Hematopoietic multipotent progenitor cell treated with erythropoietin and hydrocortisone succinate and interleukin-3 and kit ligand, for 15 days (in vitro differentiated cells): ENCODE results near the gene NEXN.
"Not testable (repeated sequence)": the region's sequence is repeated elsewhere in the genome, so short reads cannot be mapped to it uniquely, and the experiment has no call there.

Experiments
- DNase-seq: peaks from one replicate; pipeline ENCODE4 v3.0.0-alpha.2; 2015; ENCODE audit warnings: low spot score

The NEXN gene

DNA sequence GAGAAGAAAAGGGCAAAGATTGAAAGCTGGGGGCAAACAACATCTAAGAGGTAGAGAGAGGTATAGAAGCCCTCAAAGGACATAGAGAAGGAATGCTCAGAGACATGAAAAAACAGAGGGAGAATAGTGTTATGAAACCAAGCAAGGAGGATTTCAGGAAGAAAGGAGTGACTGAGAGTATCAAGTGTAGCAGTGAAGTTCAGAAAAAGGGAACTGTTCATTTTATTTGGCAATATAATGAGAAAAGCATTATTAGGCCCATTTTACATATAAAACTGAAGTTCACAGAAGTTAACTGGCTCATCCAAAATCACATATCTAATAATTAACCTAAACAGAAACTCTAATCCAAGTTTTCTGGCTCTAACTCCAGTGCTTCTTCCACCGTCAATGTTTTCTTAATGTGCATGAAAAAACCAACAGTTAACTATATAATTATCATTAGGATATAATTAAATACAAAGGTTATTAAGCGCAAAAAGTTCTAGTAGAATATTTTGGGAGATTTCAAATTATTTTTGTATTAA is 17.7 kb downstream of the NEXN start:
- DNase-seq = no peak

DNA sequence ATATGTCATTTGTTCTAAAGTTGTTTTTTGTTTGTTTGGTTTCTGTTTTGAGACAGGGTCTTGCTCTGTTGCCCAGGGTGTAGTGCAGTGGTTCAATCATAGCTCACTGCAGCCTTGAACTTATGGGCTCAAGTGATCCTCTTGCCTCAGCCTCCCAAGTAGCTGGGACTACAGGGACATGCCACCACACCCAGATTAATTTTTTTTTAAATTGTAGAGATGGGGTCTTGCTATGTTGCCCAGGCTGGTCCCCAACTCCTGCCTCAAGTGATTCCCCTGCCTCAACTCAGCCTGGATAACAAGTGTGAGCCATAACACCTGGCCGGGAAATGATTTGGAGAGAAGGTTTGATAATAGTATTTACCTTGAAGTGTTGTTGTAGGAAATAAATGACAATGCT is 18.2 kb downstream of the NEXN start:
- DNase-seq = no peak

DNA sequence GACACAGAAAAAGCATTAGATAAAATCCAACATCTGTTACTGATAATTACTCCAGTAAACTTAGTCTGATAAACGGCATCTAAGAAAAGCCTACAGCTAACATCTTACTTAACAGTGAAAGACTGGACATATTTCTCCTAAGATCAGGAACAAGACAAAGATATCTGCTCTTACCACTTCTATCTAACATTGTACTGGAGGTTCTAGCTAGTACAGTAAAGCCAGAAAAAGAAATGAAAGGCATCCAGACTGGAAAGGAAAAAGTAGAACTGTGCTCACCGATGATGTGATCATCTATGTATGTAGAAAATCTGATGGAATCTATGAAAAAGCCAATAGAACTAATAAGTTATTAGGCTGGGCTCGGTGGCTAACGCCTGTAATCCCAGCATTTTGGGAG is 21.7 kb downstream of the NEXN start:
- DNase-seq = no peak

DNA sequence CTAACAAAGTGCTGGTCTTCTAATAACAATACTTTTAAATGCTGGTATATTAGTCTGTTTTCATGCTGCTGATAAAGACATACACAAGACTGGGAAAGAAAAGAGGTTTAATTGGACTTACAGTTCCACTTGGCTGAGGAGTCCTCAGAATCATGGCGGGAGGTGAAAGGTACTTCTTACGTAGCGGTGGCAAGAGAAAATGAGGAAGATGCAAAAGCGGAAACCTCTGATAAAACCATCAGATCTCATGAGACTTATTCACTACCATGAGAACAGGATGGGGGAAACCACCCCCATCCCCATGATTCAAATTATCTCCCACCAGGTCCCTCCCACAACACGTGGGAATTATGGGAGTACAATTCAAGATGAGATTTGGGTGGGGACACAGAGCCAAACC is 30.5 kb downstream of the NEXN start:
- DNase-seq = not testable (repeated sequence)

DNA sequence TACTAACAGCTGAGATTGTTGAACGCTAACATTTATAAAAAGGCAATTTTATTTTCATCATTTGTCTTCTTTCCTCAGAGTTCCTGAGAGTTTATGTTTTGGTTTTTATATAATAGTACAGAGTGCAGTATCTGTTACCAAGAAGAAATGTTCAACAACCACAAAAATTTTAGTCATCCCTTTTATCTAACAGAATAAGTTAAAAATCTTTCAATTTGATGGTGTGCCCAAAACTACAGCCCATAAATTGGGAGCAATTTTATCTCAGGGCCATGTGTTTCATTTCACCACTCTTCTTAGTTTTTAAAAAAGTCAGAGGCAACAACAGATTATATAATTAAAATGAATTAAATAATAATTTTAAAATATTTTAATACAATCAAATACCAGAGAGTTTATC is 37.1 kb downstream of the NEXN start:
- DNase-seq = no peak

DNA sequence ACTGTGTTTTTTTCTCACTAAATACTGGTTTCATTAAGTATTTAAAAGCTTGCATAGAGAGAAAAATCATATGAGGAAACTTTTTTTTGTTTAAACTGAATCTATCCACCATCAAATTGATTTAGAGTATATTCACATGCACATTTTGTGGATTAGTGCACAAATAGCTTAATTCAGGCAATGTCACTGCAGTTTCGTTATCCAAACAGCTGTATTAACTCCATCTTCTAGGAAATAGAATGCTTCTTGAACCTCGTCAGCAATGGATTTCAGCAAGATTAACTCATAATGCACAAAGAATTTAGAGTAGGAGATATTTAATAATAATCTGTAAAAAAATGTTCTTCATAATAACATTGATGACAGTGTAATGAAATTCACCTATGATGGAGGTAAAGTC is 37.5 kb downstream of the NEXN start:
- no peak for DNase-seq

DNA sequence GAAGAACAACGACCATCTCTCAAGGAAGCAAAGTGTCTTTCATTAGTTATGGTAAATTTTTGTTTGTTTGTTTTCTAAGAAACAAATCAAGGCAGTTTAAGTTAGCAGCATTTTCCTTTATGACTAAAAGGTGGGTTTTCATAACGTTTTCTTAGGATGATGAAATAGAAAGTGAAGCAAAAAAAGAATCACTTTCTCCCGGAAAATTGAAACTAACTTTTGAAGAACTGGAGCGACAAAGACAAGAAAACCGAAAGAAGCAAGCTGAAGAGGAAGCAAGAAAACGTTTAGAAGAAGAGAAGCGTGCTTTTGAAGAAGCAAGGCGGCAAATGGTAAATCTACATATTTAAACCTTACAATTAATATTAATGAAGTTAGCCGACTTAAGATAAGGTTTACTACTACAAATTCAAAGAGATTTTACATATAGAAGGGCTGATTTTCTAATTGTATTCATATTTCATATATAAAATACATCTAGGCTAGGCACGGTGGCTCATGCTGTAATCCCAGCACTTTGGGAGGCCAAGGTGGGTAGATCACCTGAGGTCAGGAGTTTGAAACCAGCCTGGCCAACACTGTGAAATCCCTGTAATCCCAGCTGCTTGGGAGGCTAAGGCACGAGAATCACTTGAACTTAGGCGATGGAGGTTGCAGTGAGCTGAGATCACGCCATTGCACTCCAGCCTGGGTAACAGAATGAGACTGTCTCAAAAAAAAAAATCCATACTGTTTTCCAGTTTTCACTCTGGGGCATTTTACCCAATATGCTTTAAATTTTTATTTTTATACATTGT is 38.3 kb downstream of the NEXN start:
- no peak for DNase-seq

DNA sequence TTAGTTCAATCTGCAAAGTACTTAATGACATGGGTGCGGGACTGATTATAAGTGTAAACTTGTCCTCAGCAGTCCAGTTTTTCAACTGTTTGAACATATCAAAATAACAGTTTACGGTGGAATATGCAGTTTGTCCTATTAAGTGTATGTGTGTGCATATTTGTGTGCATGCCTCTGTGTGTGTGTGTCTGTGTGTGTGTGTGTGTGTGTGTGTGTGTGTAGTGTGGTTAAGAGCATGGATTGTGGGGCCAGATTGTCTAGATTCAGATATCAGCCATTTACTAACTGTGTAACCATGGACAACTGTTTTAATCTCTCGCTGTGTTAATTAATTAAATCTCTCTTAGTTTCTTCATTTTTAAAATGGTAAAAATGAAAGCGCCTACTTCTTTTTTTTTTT is 39.0 kb downstream of the NEXN start:
- DNase-seq = no peak

DNA sequence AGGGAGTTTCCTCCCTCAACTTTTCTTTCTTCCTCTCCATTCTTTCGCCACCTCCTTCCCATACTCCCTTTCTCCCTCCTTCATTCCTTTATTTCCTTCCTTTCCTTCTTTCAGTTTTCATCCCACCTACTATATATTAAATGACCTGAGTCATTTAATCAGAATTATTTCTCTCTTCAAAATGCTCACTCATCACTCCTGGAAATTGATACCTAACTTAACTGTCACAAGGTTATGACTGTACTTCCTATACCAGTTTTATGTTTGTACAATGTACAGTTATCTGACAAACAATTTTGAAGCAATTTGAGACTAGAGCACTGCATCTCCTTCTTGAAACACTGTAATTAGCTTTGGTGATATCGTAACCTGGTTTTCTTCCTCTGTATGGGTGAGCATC is 41.4 kb downstream of the NEXN start:
- no peak for DNase-seq

DNA sequence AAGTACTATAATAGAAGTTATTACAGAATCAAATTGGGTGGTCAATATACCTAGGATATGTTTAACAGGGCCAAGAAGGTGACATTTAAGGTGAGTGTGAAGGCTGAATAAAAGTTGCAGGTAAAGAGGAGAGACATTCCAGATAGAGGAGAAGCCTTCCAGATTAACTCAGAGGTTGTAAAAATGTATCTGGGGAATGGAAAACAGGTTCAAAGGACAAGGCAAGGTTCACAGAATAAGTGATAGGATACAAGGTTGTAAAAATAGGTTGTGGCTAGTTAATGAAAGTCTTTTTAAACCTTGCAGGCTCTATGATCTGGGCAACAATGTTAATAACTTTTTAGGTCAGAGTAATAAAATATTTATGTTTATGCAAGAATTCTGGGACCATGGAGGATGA is 50.2 kb downstream of the NEXN start:
- DNase-seq = no peak

DNA sequence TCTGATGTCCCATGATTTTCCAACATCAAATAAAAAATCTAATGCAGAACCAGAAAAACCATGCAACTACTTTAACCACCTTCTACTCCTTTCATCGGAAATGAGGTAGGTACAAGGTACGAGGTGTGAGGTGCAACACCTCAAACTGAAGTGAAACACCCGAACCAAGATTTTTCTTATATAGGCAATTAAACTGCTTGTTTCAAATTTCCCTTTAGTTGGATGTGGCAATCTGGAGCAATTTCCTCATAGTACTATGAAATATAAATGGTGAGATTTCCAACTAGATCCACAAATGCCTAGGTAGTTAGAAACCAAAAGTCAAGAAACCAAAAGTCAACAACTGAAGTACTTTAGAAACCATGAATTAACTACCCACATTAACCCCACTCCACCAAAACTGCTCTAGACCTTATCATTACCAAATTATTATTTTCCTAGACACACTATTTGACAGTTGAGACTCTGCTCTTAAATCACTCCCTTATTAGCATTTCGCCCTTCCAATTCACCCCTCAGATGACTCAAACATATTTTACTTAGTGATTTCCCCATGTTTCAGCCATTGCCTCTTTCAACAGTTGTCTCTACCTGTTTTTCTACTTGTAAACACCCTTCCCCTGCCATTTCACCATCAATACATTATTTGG is 52.6 kb downstream of the NEXN start:
- no peak for DNase-seq

DNA sequence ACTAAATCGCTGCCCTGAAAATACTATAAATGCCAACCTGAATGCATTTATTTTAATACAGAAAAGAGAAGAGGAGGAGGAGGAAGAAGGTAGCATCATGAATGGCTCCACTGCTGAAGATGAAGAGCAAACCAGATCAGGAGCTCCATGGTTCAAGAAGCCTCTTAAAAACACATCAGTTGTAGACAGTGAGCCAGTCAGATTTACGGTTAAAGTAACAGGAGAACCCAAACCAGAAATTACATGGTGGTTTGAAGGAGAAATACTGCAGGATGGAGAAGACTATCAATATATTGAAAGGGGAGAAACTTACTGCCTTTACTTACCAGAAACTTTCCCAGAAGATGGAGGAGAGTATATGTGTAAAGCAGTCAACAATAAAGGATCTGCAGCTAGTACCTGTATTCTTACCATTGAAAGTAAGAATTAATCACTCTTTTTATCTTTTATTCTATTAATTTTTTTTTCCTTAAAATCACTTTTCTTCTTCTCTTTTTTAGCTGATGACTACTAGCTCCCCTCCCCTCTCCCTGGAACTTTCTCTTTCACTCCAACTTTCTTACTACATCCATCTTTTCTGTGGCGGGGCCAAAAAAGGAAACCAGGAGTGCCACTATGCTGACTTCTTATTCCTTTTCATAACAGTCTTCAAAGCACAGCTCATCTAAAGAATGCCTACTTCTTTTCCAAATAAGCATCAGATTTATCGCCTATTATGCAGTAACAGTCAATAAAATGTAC is 54.1 kb downstream of the NEXN start:
- no peak for DNase-seq

DNA sequence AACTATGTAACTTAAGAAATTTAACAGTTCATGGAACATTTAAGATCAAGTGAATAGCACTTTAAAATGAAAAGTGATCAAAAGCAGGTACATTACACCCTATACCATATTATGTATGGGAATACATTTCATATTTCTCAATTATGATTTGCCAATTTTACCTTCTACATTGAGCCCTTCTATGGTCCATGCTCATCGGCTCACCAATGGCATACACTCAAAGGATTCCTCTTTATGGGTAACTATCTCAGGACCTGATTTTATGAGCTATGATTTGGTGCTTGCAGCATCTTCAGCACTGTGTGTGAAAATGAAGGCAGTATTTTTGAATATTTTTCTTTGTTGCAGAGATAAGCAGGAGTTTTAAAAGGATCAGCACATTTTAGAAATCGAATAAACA is 56.9 kb downstream of the NEXN start:
- DNase-seq = no peak

DNA sequence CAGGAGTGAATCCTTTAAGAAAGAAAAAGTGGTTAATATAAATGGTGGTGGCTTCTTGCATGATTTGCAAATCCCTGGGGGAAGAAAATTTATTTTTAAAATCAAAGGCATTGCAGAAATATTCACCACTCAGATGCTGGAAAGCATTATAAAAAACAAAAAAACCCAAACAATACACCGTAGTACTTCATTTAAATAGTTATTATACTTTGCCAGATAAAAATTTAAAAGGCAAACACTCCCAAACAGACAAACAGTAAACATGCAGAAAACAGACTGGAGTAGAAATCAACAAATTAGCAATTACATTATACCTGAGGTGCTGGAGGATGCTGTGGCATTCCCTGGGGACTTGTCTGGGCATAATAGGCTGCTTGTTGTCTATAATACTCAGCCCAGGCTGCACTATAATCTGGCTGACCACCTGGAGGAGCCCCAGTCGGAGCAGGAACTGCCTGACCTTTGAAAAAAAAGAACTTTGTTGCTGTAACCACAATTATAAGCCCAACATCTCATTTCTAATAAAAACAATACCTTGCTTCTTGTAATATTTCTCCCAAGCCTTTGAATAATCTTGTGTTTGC is 60.5 kb downstream of the NEXN start:
- no peak for DNase-seq

DNA sequence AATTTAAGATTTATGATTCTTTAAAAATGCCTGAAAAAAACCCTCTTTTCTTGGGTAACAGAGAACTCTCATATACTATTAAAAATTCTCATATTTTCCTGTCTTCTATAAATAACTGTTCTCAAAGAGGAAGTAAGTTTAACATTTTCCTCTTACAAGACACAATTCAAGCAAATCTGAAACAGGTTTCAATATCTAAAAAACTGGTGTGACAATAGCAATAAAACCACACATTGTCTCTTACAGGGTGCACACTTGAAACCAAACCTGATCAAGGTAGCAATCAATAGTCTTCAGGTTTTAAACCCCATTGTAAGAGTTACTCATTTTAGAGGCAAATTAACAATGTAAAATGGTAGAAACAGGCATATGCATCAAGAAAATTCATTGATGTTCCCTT is 62.4 kb downstream of the NEXN start:
- no peak for DNase-seq

DNA sequence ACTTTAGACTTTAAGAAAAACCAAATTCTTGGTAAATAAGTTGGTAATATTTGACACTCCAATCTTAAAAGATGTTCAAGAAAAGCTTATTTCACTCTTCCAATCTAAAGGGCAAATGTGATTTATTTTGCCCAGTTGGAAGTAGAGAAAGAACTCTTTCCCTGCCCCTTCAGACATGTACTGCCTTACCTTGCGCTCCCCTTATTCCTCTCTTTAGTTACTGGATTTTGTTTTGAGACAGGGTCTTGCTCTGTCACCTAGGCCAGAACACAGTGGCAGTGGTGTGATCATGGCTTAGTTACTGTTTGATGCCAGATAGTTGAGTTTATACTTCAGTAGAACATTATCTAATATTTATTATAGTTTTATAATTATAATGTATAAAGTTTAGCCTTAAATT is 62.9 kb downstream of the NEXN start:
- DNase-seq = no peak

DNA sequence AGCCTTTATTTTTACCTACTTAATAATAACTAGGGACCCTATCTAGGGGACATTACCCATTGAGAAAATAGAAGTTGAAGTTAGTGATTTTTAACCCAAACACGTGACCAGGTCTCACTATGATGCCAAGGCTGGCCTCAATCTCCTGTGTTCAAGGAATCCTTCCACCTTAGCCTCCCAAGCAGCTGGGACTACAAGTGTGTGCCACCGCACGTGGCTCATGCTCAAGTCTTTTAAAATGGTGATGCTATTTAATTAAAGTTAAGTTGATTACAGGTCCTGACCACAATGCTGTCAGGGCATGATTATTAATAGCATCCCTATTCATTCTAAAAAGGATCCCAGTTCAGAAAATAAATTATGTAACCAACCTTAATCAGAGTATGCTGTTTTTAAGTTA is 65.5 kb downstream of the NEXN start:
- DNase-seq = no peak

DNA sequence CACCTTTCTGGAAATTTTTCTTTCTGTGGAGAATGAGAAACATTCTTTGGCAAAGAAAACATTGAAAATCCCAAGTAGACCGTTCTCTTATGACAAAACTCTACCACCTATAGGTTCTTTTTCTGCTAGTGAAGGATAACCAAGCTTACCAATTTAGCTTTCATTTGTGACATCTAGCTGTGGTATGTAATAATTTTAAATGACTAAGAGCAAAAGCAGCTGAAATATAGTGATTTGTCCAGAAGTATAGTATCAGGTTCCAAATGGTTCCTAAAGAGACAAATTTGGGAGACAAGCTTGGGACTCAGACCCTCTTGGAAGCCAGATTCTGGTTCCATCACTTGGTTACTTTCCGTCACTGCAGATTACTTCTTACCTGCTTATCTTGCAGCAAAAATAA is 66.1 kb downstream of the NEXN start:
- no peak for DNase-seq

DNA sequence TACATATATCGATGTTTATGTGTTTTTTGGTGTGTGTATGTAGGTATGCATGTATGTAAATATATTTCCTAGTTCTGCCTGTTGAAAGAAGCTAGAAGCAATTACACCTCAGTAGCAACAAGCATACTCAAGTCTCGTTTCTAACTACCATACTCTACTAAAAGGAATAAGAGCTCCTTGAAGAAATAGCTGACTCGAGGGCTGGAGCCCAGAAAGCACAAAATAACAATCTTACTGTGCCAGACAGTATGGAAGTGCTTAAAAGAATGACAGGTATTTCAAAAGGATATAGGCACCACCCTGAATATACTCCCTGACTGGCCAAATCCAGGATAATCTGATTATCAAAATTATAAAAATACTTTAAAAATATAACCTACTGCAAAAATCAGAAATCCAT is 67.3 kb downstream of the NEXN start:
- DNase-seq = no peak

DNA sequence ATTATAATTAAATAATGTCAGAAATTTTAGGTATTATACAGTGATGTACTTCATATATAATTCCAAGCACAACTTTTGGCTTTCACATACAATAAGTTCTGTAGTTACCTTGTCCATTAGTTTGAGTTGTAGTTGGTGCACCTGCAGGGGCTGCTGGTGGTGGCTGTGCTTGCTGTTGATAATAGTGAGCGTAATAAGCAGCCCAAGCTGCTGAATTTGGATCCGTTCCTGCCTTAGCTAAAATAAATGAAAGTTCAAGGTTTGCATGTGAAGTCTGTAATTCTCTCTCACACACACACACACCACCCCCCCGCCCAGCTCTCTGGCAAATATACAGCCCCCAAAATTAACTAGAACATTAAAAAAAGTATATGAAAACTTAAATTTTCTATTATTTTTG is 68.0 kb downstream of the NEXN start:
- no peak for DNase-seq

DNA sequence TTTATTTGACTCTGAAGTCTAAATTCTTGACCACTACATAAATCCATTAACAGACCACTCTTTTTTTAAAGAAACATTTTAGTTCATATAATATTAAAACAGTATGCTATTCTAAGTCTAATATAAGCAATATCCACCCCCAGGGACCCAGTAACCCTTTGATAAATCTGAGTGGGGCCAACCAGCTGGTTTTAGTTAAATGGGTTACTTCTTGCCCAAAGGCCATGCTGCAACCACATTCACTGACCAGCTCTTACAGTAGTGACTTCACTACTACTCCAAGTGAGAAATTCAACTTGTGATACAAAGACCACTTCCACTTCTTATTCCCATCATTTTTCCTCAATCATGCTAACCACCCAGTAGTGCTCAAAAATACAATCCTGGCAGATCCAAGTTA is 70.0 kb downstream of the NEXN start:
- DNase-seq = no peak

DNA sequence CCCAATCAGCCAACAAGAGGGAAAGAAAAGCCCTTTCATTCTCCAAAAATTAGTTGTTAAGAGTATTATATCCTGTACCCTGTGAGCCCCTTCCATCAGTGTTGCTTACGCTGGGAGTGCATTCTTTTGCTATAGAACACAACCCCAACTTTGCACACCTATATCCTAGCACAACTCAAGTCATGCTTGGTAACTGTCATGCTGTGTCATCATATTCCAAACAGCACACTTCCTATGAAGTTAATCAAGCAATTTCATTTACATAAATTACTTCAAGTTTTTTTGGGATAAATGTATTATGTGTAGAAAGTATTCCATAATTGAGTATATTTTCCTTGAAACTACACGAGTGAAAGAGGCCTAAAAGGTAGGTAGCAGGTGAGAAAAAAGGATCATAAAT is 70.4 kb downstream of the NEXN start:
- no peak for DNase-seq

DNA sequence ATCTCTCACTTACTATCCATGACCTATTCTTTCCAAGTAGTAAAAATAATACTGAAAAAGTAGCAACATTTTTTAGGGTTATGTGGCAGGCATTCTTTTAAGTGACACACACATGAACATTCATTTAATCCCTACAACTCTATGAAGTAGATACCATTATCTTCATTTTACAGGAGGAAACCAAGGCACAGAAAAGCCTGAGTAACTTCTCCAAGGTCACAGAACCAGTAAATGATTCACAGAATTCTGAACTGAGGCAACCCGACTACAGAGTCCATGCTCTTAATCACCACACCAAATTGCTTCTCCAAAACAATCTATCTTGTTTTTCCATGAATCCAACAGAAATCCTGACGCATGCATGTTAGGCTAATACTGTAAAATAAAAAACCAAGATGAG is 73.0 kb downstream of the NEXN start:
- no peak for DNase-seq
